Kidney (tissue), 14 donors: Measurements from ENCODE around the gene FRMD4A. TPM values are rescaled to one million over a fixed set of nuclear protein-coding genes. Genes with fewer than 3 reads are reported as not detected.
A peak's percentile ranks its signal among the peaks of the same experiment; 100 is the strongest.

Source experiments
- DNase-seq, 5 donors: peaks; one replicate each; pipeline ENCODE4 v3.0.0-alpha.2; 2013 to 2020
- FAIRE-seq: peaks from 2 replicates; lab custom pipeline; 2012; peaks lifted over from hg19 to GRCh38; lab: Jason Lieb, UNC
- H3K27ac ChIP-seq, 2 donors: one replicate each; pipeline ENCODE4 v1.7.0; 2013; ENCODE audit warnings: low read depth in 2 of 2, low read length in 2 of 2, inconsistent platforms in 1 of 2
- H3K27me3 ChIP-seq: one replicate; pipeline ENCODE4 v1.7.1; 2013; ENCODE audit warnings: low read length, inconsistent platforms; ENCODE audit not compliant: control insufficient read depth, insufficient read depth
- H3K36me3 ChIP-seq, 3 donors: one replicate each; pipeline versions ENCODE4 v1.7.0 to v1.7.1; 2013; ENCODE audit warnings: low read length in 3 of 3, control low read depth in 1 of 3, inconsistent platforms in 1 of 3; ENCODE audit not compliant: insufficient read depth in 3 of 3, control insufficient read depth in 2 of 3
- H3K4me1 ChIP-seq, 3 donors: one replicate each; pipeline versions ENCODE4 v1.7.0 to v1.7.1; 2013; ENCODE audit warnings: low read length in 3 of 3, inconsistent platforms in 1 of 3, low read depth in 1 of 3; ENCODE audit not compliant: control insufficient read depth in 2 of 3, insufficient read depth in 2 of 3
- H3K4me3 ChIP-seq, 3 donors: one replicate each; pipeline versions ENCODE4 v1.7.0 to v1.8.1; 2013; ENCODE audit warnings: low read length in 3 of 3, control low read depth in 1 of 3, inconsistent platforms in 1 of 3
- H3K9ac ChIP-seq, 3 donors: one replicate each; pipeline versions ENCODE4 v1.7.0 to v1.7.1; 2013; ENCODE audit warnings: low read length in 3 of 3, control low read depth in 1 of 3, inconsistent platforms in 1 of 3
- H3K9me3 ChIP-seq, 3 donors: one replicate each; pipeline versions ENCODE4 v1.7.0 to v1.7.1; 2013; ENCODE audit warnings: low read length in 3 of 3, control low read depth in 1 of 3, inconsistent platforms in 1 of 3; ENCODE audit not compliant: control insufficient read depth in 2 of 3, insufficient read depth in 1 of 3
- intact Hi-C: fragments of 100-400 bp; cut with DNase I; formaldehyde crosslinking; loops from one replicate; pipeline ENCODE4 v1.11.1; 2022
- polyA plus RNA-seq: library from polyadenylated mRNA; stranded (reverse); fragments of 350-450 nt; fragmentation: Illumina TruSeq; extraction: RNeasy Lipid Tissue Mini Kit (QIAGEN cat#74804); gene quantifications from one replicate; pipeline ENCODE4 v1.2.3, GENCODE V29; 2014; ENCODE audit warnings: low read depth, low replicate concordance; ENCODE audit not compliant: insufficient read depth
- total RNA-seq: library from RNA; stranded (reverse); fragmentation: NEBNext Ultra II Directional; extraction: Animal tissue kit (Norgen Biotek cat#: 25700); gene quantifications from one replicate; pipeline ENCODE4 v1.2.1, GENCODE V29; 2021
- TF ChIP-seq, protein P1 (sequence below): IDR thresholded peaks from 3 replicates; pipeline ENCODE4 v1.5.1; 2012; ENCODE audit warnings: mild to moderate bottlenecking, moderate library complexity, borderline replicate concordance; ENCODE audit not compliant: insufficient read depth; ENCODE audit errors: extremely low read depth
- donor health status: control.
- donor health status: control.
- donor health status: control.
- donor health status: control.
- donor health status: control.
- donor health status: DM: yes; HTN: yes; CAD: no.
- donor health status: Normal renal cell carcinoma (clear cell type).

FRMD4A gene
- total and polyA plus RNA-seq, 2 donors from 2014 or later = 16.0 to 68.2 TPM

DNA sequence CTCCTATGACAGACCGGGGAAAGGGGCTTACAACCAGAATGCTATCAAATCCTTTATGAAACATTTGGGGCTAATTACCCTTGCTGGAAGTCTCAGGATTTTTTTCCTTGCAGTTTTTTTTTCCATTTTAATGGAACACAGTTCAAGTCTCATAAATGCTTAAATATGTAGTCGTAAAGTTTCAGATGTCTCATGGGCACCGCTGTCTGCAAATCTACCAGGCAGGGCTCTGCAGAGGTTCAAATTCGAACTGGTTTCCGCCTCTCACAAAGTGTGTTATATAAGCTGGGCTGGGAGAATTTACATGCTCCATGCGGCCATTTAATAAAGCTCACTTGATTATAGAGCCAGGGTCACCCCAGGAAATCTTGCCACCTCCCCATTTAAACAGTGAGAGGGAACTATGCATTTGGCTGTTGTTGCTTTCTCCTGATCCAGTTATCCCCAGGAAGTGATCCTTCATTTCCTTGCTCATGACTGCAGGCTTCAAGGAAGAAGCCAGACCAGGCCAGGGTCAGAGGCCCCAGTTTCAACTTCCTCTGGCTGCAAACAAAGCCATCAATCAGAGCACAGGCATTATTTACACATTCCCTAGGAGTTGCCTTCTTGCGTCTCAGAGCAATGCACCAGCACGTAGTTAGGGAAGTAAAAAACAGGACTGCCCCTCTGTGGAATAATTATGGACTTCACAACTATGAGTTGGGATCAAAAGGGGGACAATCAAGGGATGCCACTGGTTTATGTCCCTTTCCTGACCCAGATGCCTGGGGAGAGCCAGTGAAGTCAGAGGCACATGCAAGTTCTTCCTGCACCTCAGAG lies 385.1 kb downstream of the FRMD4A start:
- Histone ChIP-seq H3K4me3 (no peak overlapping the region), H3K36me3 (no peaks in the 10 kb centered on the region), H3K27me3 (no peaks in the 10 kb centered on the region), H3K9me3 (no peaks in the 10 kb centered on the region), H3K27ac (peak overlapping the region; percentile 2 to 66), H3K9ac (no peak overlapping the region), H3K4me1 (peaks cover 4 to 11% (median 6%) of the 10 kb centered on the region in 3 donors)
- no peak for FAIRE-seq
- peak; percentile 75 to 96 (median 86) for DNase-seq
- intact Hi-C loops = no loop called here
- TF ChIP-seq, protein P1, sequence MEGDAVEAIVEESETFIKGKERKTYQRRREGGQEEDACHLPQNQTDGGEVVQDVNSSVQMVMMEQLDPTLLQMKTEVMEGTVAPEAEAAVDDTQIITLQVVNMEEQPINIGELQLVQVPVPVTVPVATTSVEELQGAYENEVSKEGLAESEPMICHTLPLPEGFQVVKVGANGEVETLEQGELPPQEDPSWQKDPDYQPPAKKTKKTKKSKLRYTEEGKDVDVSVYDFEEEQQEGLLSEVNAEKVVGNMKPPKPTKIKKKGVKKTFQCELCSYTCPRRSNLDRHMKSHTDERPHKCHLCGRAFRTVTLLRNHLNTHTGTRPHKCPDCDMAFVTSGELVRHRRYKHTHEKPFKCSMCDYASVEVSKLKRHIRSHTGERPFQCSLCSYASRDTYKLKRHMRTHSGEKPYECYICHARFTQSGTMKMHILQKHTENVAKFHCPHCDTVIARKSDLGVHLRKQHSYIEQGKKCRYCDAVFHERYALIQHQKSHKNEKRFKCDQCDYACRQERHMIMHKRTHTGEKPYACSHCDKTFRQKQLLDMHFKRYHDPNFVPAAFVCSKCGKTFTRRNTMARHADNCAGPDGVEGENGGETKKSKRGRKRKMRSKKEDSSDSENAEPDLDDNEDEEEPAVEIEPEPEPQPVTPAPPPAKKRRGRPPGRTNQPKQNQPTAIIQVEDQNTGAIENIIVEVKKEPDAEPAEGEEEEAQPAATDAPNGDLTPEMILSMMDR = peak; percentile 3

DNA sequence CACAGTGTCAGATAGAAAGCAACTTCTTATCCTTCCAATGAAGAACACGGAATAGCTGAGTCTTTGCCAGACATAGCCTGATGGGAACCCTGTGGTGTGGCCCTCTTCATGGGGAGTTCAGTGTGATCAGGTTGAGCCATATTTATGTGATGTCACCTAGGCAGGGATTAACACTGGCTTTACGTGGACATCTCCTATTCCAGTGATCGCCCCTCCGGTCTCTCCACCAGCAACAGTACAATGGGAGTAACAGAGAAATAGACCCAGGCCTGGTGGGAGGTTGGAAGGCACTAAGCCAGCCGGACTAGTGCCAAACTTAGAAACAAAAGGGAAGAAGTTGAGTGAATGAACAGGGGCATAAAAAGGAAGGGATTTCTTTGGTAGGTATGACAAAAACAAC lies 385.9 kb downstream of the FRMD4A start:
- Histone ChIP-seq H3K4me3 (no peak overlapping the region), H3K27ac (no peak overlapping the region), H3K9me3 (no peaks in the 10 kb centered on the region), H3K36me3 (no peaks in the 10 kb centered on the region), H3K4me1 (peaks cover 6 to 11% (median 9%) of the 10 kb centered on the region in 3 donors), H3K27me3 (no peaks in the 10 kb centered on the region), H3K9ac (no peak overlapping the region)
- TF ChIP-seq, protein P1 = no peak
- DNase-seq (no peak), FAIRE-seq (no peak)
- intact Hi-C loops = no loop called here

DNA sequence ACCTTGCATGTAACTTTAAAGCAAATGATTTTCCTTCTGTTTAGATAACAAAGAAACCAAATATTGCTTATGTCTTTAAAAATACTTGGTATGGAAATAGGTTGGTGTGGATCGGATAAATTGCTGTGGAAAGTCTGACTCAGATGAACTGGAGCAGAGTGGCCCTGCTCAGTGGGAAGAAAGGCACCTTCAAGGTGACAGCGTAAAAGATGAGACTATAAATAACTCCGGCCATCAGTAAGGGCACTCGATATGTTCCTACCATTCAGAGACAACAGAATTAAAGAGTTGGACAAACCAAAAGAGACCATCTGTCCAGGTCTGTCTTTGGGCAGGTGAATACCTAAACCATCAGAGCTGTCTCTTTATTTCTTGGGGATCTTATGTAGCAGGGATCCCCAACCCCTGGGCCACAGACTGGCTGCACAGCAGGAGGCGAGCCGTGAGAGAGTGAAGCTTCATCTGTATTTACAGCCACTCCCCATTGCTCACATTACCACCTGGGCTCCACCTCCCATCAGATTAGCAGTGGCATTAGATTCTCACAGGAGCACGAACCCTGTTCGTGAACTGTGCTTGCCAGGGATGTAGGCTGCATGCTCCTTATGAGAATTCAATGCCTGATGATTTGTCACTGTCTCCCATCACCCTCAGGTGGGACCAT lies 386.9 kb downstream of the FRMD4A start:
- H3K4me1 ChIP-seq = peaks cover 6 to 13% (median 11%) of the 10 kb centered on the region in 3 donors
- intact Hi-C loops = no loop called here
- H3K27me3 ChIP-seq = no peaks in the 10 kb centered on the region
- no peaks in the 10 kb centered on the region for H3K9me3 ChIP-seq
- FAIRE-seq (no peak), DNase-seq (no peak)
- H3K36me3 ChIP-seq = no peaks in the 10 kb centered on the region
- H3K4me3 ChIP-seq = no peak overlapping the region
- H3K9ac ChIP-seq = no peak overlapping the region
- no peak overlapping the region for H3K27ac ChIP-seq
- TF ChIP-seq, protein P1 = no peak
